ENCODE measurements around the gene AIF1. TPM values are rescaled to one million over a fixed set of nuclear protein-coding genes. Genes with fewer than 3 reads are reported as not detected.

AIF1 gene
- total and polyA plus RNA-seq, 2 experiments from 2014 or later, result 13.3 to 33.7 TPM

- TF ChIP-seq ETS1 (IDR thresholded peaks at IDR 0.05) (no peak), CREB1 (CRISPR knock-in tag; IDR thresholded peaks at IDR 0.05; ENCODE audit: low read depth) (no peak), POLR2AphosphoS5 (IDR thresholded peaks at IDR 0.05; ENCODE audit: low read depth) (no peak), EZH2 (IDR thresholded peaks at IDR 0.05; ENCODE audit: low read depth, unreplicated experiment) (no peak), EZH2phosphoT487 (IDR thresholded peaks at IDR 0.05; ENCODE audit: unreplicated experiment) (no peak), NANOG (IDR thresholded peaks at IDR 0.05; ENCODE audit: borderline replicate concordance) (no peak)
These were observed 32.8 kb upstream of the AIF1 start, which contains the start of gene LTB (continued) for GRCh38 chr6:31582230-31582643.

- Histone ChIP-seq H3K4me2 (no peak overlapping the region), H3K36me3 (ENCODE audit: insufficient read depth) (no peaks in the 10 kb centered on the region), H4K20me1 (replicated peaks; ENCODE audit: insufficient read depth) (no peaks in the 10 kb centered on the region), H3K27ac (ENCODE audit: low read depth) (no peak overlapping the region), H3K4me1 (ENCODE audit: insufficient read depth) (peaks cover 4% of the 10 kb centered on the region; the same call in 1 of the 2 replicates), H3K79me2 (replicated peaks; ENCODE audit: insufficient read depth) (no peaks in the 10 kb centered on the region), H3K9me2 (ENCODE audit: insufficient read depth) (no peaks in the 10 kb centered on the region), H3K27me3 (ENCODE audit: insufficient read depth) (peaks cover 13% of the 10 kb centered on the region), H3F3A (replicated peaks; ENCODE audit: low read depth) (no peaks in the 10 kb centered on the region), H2AFZ (no peak overlapping the region), H3K4me3 (no peak overlapping the region)
- H3K36me3 Mint-ChIP-seq (ENCODE audit: low read depth), result no peaks in the 10 kb centered on the region; the same call in 2 of the 3 replicates
- DNase-seq (ENCODE audit: low spot score) (peak; percentile 81), ATAC-seq (peak; percentile 22)
- peaks cover 28% of the 10 kb centered on the region for H3K27me3 Mint-ChIP-seq (ENCODE audit: insufficient read depth, low read depth, poor library complexity)
- H3K9me3 Mint-ChIP-seq, result peaks cover 3% of the 10 kb centered on the region; the same call in 1 of the 3 replicates
- no peak overlapping the region for H3K27ac Mint-ChIP-seq
- peak; percentile 75 to 81 for TF ChIP-seq CTCF (conservative IDR thresholded peaks at IDR 0.05; ENCODE audit: low read depth in 2 of 2)
- TF ChIP-seq ZNF331 (CRISPR knock-in tag; IDR thresholded peaks at IDR 0.05; ENCODE audit: low read depth), result no peak
- TF ChIP-seq POLR2AphosphoS5 (IDR thresholded peaks at IDR 0.05; ENCODE audit: low read depth), result no peak
- no peak for TF ChIP-seq EZH2phosphoT487 (IDR thresholded peaks at IDR 0.05; ENCODE audit: unreplicated experiment)
- TF ChIP-seq EZH2 (IDR thresholded peaks at IDR 0.05; ENCODE audit: low read depth, unreplicated experiment), result no peak
- peaks cover 22% of the 10 kb centered on the region for H3K4me1 Mint-ChIP-seq
- H3K4me3 Mint-ChIP-seq, result no peak overlapping the region; the same call in 2 of the 3 replicates
These were observed 29.5 kb upstream of the AIF1 start for GRCh38 chr6:31585491-31585890.

GRCh38 chr6:31586008-31586407 is 29.0 kb upstream of the AIF1 start, which contains the start of gene LST1:
LST1 (plus strand) TSS chr6:31586277; CDS start chr6:31587300, 1,023 bp downstream.
- DNase-seq (ENCODE audit: low spot score) (no peak), ATAC-seq (no peak)
- Mint-ChIP-seq H3K9me3 (peaks cover 3% of the 10 kb centered on the region; the same call in 1 of the 3 replicates), H3K4me3 (no peak within 1 kb of the TSS; the same call in 2 of the 3 replicates), H3K27me3 (ENCODE audit: insufficient read depth, low read depth, poor library complexity) (peaks cover 26% of the 10 kb centered on the region), H3K27ac (no peak within 1 kb of the TSS), H3K36me3 (ENCODE audit: low read depth) (no peaks in the 10 kb centered on the region; the same call in 2 of the 3 replicates), H3K4me1 (peaks cover 20% of the 10 kb centered on the region)
- Histone ChIP-seq H3K79me2 (replicated peaks; ENCODE audit: insufficient read depth) (no peaks in the 10 kb centered on the region), H3K4me2 (no peak within 1 kb of the TSS), H3K9me2 (ENCODE audit: insufficient read depth) (no peaks in the 10 kb centered on the region), H3F3A (replicated peaks; ENCODE audit: low read depth) (no peaks in the 10 kb centered on the region), H3K27me3 (ENCODE audit: insufficient read depth) (peaks cover 11% of the 10 kb centered on the region), H4K20me1 (replicated peaks; ENCODE audit: insufficient read depth) (no peaks in the 10 kb centered on the region), H3K36me3 (ENCODE audit: insufficient read depth) (no peaks in the 10 kb centered on the region), H3K4me3 (no peak within 1 kb of the TSS), H3K4me1 (ENCODE audit: insufficient read depth) (peaks cover 4% of the 10 kb centered on the region; the same call in 1 of the 2 replicates), H2AFZ (no peak within 1 kb of the TSS), H3K27ac (ENCODE audit: low read depth) (no peak within 1 kb of the TSS)
- TF ChIP-seq EZH2 (IDR thresholded peaks at IDR 0.05; ENCODE audit: low read depth, unreplicated experiment) (no peak), ETS1 (IDR thresholded peaks at IDR 0.05) (no peak), POLR2AphosphoS5 (IDR thresholded peaks at IDR 0.05; ENCODE audit: low read depth) (no peak), JUNB (IDR thresholded peaks at IDR 0.05; ENCODE audit: unreplicated experiment) (no peak), STAT1 (IDR thresholded peaks at IDR 0.05; ENCODE audit: unreplicated experiment) (no peak), CREB1 (CRISPR knock-in tag; IDR thresholded peaks at IDR 0.05; ENCODE audit: low read depth) (no peak), NANOG (IDR thresholded peaks at IDR 0.05; ENCODE audit: borderline replicate concordance) (no peak), EZH2phosphoT487 (IDR thresholded peaks at IDR 0.05; ENCODE audit: unreplicated experiment) (no peak)
